ENCODE results near the gene ACOXL. TPM values are rescaled to one million over a fixed set of nuclear protein-coding genes. Genes with fewer than 3 reads are reported as not detected.

The ACOXL gene
- total and polyA plus RNA-seq, 4 donors = 4.4 to 32.8 (median 12.2) TPM

DNA sequence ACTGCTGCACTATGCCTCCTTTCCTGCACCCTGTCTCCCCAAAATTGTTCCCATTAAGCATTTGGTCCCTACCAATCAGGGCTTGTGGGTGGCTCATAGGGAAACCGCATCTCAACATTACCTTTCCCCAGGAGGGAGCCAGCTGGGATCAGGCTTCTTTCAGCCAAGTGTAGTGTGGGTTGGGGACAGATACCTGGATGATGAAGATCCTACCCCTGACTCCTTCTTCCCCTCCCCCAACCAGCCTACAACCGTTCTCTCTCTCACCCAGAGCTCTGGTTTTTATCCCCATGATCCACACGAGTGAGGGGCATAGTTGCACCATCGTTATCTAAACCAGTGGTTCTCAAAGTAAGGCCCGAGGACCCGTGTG, 40.0 kb downstream of the ACOXL start:
- Histone ChIP-seq H3K27ac (ENCODE audit: low read depth in 1 of 2, low read length in 1 of 2) (no peak overlapping the region), H3K4me1 (ENCODE audit: control insufficient read depth in 5 of 5, insufficient read depth in 5 of 5, low read length in 5 of 5) (peaks cover 0 to 39% (median 15%) of the 10 kb centered on the region in 5 donors), H3K36me3 (ENCODE audit: control insufficient read depth in 4 of 4, insufficient read depth in 4 of 4, low read length in 4 of 4) (peaks cover 0 to 3% (median 0%) of the 10 kb centered on the region in 4 donors), H3K27me3 (ENCODE audit: control insufficient read depth in 3 of 3, insufficient read depth in 3 of 3, low read length in 2 of 3) (no peaks in the 10 kb centered on the region), H3K9ac (ENCODE audit: insufficient read depth in 1 of 2, low read length in 2 of 2) (no peak overlapping the region), H3K9me3 (ENCODE audit: control insufficient read depth in 4 of 4, insufficient read depth in 3 of 4, low read length in 3 of 4) (no peaks in the 10 kb centered on the region), H3K4me3 (no peak overlapping the region)
- ATAC-seq (ENCODE audit: insufficient read depth, low FRiP score) = no peak
- no peak for DNase-seq
- TF ChIP-seq, protein P1, sequence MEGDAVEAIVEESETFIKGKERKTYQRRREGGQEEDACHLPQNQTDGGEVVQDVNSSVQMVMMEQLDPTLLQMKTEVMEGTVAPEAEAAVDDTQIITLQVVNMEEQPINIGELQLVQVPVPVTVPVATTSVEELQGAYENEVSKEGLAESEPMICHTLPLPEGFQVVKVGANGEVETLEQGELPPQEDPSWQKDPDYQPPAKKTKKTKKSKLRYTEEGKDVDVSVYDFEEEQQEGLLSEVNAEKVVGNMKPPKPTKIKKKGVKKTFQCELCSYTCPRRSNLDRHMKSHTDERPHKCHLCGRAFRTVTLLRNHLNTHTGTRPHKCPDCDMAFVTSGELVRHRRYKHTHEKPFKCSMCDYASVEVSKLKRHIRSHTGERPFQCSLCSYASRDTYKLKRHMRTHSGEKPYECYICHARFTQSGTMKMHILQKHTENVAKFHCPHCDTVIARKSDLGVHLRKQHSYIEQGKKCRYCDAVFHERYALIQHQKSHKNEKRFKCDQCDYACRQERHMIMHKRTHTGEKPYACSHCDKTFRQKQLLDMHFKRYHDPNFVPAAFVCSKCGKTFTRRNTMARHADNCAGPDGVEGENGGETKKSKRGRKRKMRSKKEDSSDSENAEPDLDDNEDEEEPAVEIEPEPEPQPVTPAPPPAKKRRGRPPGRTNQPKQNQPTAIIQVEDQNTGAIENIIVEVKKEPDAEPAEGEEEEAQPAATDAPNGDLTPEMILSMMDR (IDR thresholded peaks at IDR 0.05; ENCODE audit: control extremely low read depth, extremely low read depth) = no peak
- WGBS, 2 donors = 72 to 84% methylated on average over 6 of the region's 6 CpGs

DNA sequence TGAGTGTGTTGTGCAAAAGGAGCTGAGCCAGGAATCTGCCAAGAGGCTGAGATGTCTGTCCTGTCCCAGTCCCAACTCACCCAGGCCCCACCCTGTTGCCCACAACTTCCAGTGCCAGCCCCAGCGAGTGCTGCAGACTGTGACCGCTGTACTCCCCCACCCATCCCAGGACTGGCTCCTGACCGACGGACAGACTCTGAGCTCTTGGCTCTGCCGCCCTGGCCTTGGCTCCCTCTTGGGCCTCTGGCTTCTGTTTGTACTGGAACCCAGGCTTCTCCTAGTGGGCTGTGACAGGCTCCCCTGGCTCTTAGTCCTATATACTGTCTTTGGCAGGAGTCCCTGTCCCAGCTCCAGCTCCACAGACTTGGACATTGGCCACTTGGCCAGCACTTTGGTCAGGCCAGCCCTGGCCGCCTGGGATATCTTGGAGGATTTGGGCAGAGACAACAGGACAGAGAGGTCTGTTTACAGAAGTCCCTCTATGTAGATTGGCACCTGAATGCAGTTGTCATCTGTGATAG, 41.1 kb downstream of the ACOXL start:
- Histone ChIP-seq H3K27me3 (ENCODE audit: control insufficient read depth in 3 of 3, insufficient read depth in 3 of 3, low read length in 2 of 3) (no peaks in the 10 kb centered on the region), H3K9ac (ENCODE audit: insufficient read depth in 1 of 2, low read length in 2 of 2) (no peak overlapping the region), H3K9me3 (ENCODE audit: control insufficient read depth in 4 of 4, insufficient read depth in 3 of 4, low read length in 3 of 4) (no peaks in the 10 kb centered on the region), H3K36me3 (ENCODE audit: control insufficient read depth in 4 of 4, insufficient read depth in 4 of 4, low read length in 4 of 4) (peaks cover 0 to 3% (median 0%) of the 10 kb centered on the region in 4 donors), H3K27ac (ENCODE audit: low read depth in 1 of 2, low read length in 1 of 2) (peak overlapping the region in 1 of 2 donors; percentile 3), H3K4me1 (ENCODE audit: control insufficient read depth in 5 of 5, insufficient read depth in 5 of 5, low read length in 5 of 5) (peaks cover 0 to 39% (median 15%) of the 10 kb centered on the region in 5 donors), H3K4me3 (no peak overlapping the region)
- DNase-seq (peak; percentile 91 to 96 (median 93)), ATAC-seq (ENCODE audit: insufficient read depth, low FRiP score) (peak; percentile 32)
- TF ChIP-seq, protein P1 (IDR thresholded peaks at IDR 0.05; ENCODE audit: control extremely low read depth, extremely low read depth) = no peak
- 47 to 90% methylated on average over 6 of the region's 6 CpGs for WGBS, 2 donors

DNA sequence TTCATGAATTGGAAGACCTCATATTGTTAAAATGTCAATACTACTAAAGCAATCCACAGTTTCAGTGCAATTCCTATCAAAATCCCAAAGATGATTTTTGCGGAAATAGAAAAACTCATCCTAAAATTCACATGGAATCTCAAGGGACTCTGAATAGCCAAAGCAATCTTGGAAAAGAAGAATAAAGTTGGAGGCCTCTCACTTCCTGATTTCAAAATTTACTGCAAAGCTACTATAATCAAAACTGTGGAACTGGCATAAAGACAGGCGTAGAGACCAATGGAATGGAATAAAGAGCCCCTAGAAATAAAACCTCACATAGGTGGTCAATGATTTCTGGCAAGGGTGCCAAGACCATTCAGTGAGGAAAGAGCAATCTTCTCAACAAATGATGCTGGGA, 42.3 kb downstream of the ACOXL start:
- H3K4me1 ChIP-seq (ENCODE audit: control insufficient read depth in 5 of 5, insufficient read depth in 5 of 5, low read length in 5 of 5) = peaks cover 0 to 39% (median 15%) of the 10 kb centered on the region in 5 donors
- 88 to 93% methylated on average over 2 of the region's 2 CpGs for WGBS, 2 donors
- H3K27ac ChIP-seq (ENCODE audit: low read depth in 1 of 2, low read length in 1 of 2) = no peak overlapping the region
- H3K36me3 ChIP-seq (ENCODE audit: control insufficient read depth in 4 of 4, insufficient read depth in 4 of 4, low read length in 4 of 4) = peaks cover 0 to 3% (median 0%) of the 10 kb centered on the region in 4 donors
- no peak for DNase-seq
- TF ChIP-seq, protein P1 (IDR thresholded peaks at IDR 0.05; ENCODE audit: control extremely low read depth, extremely low read depth) = no peak
- no peak overlapping the region for H3K4me3 ChIP-seq
- H3K9ac ChIP-seq (ENCODE audit: insufficient read depth in 1 of 2, low read length in 2 of 2) = no peak overlapping the region
- ATAC-seq (ENCODE audit: insufficient read depth, low FRiP score) = no peak
- H3K9me3 ChIP-seq (ENCODE audit: control insufficient read depth in 4 of 4, insufficient read depth in 3 of 4, low read length in 3 of 4) = no peaks in the 10 kb centered on the region
- no peaks in the 10 kb centered on the region for H3K27me3 ChIP-seq (ENCODE audit: control insufficient read depth in 3 of 3, insufficient read depth in 3 of 3, low read length in 2 of 3)

Measured in lung (tissue), 12 donors.